Gastroesophageal sphincter (tissue), 4 donors: ENCODE results near the gene LRBA. TPM values are rescaled to one million over a fixed set of nuclear protein-coding genes. Genes with fewer than 3 reads are reported as not detected.

Source experiments
- ATAC-seq: fragments of 150-250 bp; one replicate; pipeline ENCODE4 v1.9.1; 2016; ENCODE audit warnings: mild to moderate bottlenecking, moderate library complexity
- H3K27ac ChIP-seq, 4 donors: fragments of 200-600 bp; sonication (generic) in 3 of 4; 1 replicate in 3 of 4; 2 replicates in 1 of 4; pipeline ENCODE4 v1.5.1; 2016 to 2019
- H3K27me3 ChIP-seq: fragments of 200-600 bp; sonication (generic); one replicate; pipeline ENCODE4 v1.5.1; 2019
- H3K36me3 ChIP-seq, 2 donors: fragments of 200-600 bp; sonication (generic); one replicate each; pipeline ENCODE4 v1.5.1; 2019; ENCODE audit warnings: control low read depth in 1 of 2
- H3K4me1 ChIP-seq, 3 donors: fragments of 200-600 bp; sonication (generic); 1 replicate in 2 of 3; 2 replicates in 1 of 3; pipeline ENCODE4 v1.5.1; 2016 to 2019; ENCODE audit warnings: control low read depth in 2 of 3
- H3K4me3 ChIP-seq, 2 donors: fragments of 200-600 bp; sonication (generic); one replicate each; pipeline ENCODE4 v1.5.1; 2019; ENCODE audit warnings: mild to moderate bottlenecking in 1 of 2, moderate library complexity in 1 of 2
- H3K9me3 ChIP-seq, 3 donors: fragments of 200-600 bp; sonication (generic); one replicate each; pipeline ENCODE4 v1.5.1; 2017 to 2019; ENCODE audit warnings: control low read depth in 2 of 3
- CTCF ChIP-seq, 4 experiments: fragments of 200-600 bp in 2 of 4; fragments of 450-650 bp in 2 of 4; sonication (generic) in 1 of 4; IDR thresholded peaks; one replicate each; pipeline ENCODE4 v1.5.1; 2017 to 2019; ENCODE audit warnings: antibody characterized with exemption in 4 of 4, mild to moderate bottlenecking in 2 of 4, moderate library complexity in 2 of 4
- EP300 ChIP-seq: sonication (generic); formaldehyde crosslinking; IDR thresholded peaks from one replicate; pipeline ENCODE4 v1.6.1; 2017; ENCODE audit warnings: antibody characterized with exemption, mild to moderate bottlenecking
- POLR2A ChIP-seq, 2 donors: fragments of 450-650 bp; IDR thresholded peaks; one replicate each; pipeline ENCODE4 v1.6.1; 2017; ENCODE audit warnings: antibody characterized with exemption in 2 of 2, mild to moderate bottlenecking in 2 of 2, moderate library complexity in 1 of 2
- POLR2AphosphoS5 ChIP-seq: sonication (generic); formaldehyde crosslinking; IDR thresholded peaks from one replicate; pipeline ENCODE4 v1.6.1; 2017; ENCODE audit warnings: antibody characterized with exemption
- WGBS, 2 donors: methylation state at CpG; one replicate each; pipeline ENCODE4 v1.1.5; 2018; ENCODE audit warnings: low coverage in 1 of 2; 5-methylcytosine and 5-hydroxymethylcytosine counted together
- total RNA-seq, 4 donors: library from RNA; depleted of rRNA; stranded (reverse); fragments of >200 nt; gene quantifications; one replicate each; pipeline ENCODE4 v1.1.0, GENCODE V29; 2016

LRBA gene
- total RNA-seq, 4 donors from 2014 or later = 18.4 to 35.0 (median 23.2) TPM

DNA sequence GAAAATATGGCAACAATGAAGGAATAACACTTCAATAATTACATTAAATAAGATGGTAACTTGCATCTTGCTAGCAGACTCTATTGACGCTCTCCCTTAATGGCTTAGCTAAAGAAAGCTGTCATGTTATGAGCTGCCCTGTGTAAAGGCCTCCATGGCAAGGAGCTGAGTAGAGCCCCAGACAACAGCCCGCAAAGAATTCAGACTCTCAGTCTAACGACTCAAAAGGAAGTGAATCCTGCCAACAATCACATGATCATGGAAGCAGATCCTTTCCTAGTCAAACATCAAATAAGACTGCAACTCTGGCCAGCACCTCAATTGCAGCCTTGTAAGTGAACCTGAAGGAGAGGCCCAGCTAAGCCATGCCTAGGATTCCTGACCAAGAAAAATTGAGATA is 275.5 kb downstream of the LRBA start:
- Histone ChIP-seq H3K27ac (no peak overlapping the region), H3K4me1 (no peaks in the 10 kb centered on the region), H3K27me3 (no peaks in the 10 kb centered on the region), H3K36me3 (no peaks in the 10 kb centered on the region), H3K9me3 (peaks cover 0 to 5% (median 0%) of the 10 kb centered on the region in 3 donors), H3K4me3 (no peak overlapping the region)
- TF ChIP-seq POLR2A (IDR thresholded peaks at IDR 0.05) (no peak), POLR2AphosphoS5 (no peak), CTCF (IDR thresholded peaks at IDR 0.05) (no peak), EP300 (no peak)
- ATAC-seq = no peak
- 72 to 100% methylated on average over 1 to 3 of the region's 3 CpGs for WGBS, 2 donors

DNA sequence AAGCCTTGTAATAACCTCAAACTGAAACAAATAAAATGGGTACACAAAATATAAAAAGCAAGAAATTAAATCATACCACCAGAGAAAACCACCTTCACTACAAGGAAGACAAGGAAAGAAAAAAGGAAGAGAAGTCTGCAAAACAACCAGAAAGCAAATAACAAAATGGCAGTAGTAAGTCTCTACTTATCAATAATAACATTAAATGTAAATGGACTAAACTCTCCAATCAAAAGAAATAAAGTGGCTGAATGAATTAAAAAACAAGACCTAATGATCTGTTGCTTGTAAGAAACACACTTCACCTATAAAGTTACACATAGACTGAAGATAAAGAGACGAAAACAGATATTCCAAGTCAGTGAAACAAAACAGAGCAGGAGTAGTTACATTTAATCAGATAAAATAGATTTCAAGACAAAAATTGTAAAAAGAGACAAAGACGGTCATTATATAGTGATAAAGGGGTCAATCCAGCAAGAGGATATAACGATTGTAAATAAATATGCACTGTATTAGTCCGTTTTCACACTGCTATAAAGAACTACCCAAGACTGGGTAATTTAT is 289.0 kb downstream of the LRBA start:
- Histone ChIP-seq H3K27ac (no peak overlapping the region), H3K9me3 (peaks cover 0 to 9% (median 0%) of the 10 kb centered on the region in 3 donors), H3K27me3 (no peaks in the 10 kb centered on the region), H3K4me3 (no peak overlapping the region), H3K4me1 (peaks cover 0 to 4% (median 0%) of the 10 kb centered on the region in 3 donors), H3K36me3 (peaks cover 0 to 24% of the 10 kb centered on the region in 2 donors)
- TF ChIP-seq CTCF (IDR thresholded peaks at IDR 0.05) = no peak
- TF ChIP-seq EP300 = no peak
- no peak for TF ChIP-seq POLR2A (IDR thresholded peaks at IDR 0.05)
- no peak for TF ChIP-seq POLR2AphosphoS5
- ATAC-seq = no peak
- 75% methylated on average over 4 of the region's 4 CpGs for WGBS, 2 donors

- Histone ChIP-seq H3K4me3 (no peak overlapping the region), H3K27ac (no peak overlapping the region), H3K9me3 (peaks cover 0 to 9% (median 0%) of the 10 kb centered on the region in 3 donors), H3K4me1 (peaks cover 0 to 4% (median 0%) of the 10 kb centered on the region in 3 donors), H3K36me3 (peaks cover 0 to 15% of the 10 kb centered on the region in 2 donors), H3K27me3 (no peaks in the 10 kb centered on the region)
- ATAC-seq = no peak
- TF ChIP-seq POLR2AphosphoS5 (no peak), CTCF (IDR thresholded peaks at IDR 0.05) (no peak), EP300 (no peak), POLR2A (IDR thresholded peaks at IDR 0.05) (no peak)
- WGBS, 2 donors = 84 to 86% methylated on average over 3 to 5 of the region's 5 CpGs
Measured at GRCh38 chr4:150723727-150724411, 291.2 kb downstream of the LRBA start.

- 40 to 57% methylated on average over 3 of the region's 6 CpGs for WGBS, 2 donors
- no peak for TF ChIP-seq POLR2AphosphoS5
- no peak for TF ChIP-seq POLR2A (IDR thresholded peaks at IDR 0.05)
- TF ChIP-seq EP300 = no peak
- TF ChIP-seq CTCF (IDR thresholded peaks at IDR 0.05) = peak in 1 of 4 experiments; percentile 24
- H3K36me3 ChIP-seq = peaks cover 0 to 15% of the 10 kb centered on the region in 2 donors
- no peaks in the 10 kb centered on the region for H3K27me3 ChIP-seq
- H3K9me3 ChIP-seq = peaks cover 0 to 9% (median 0%) of the 10 kb centered on the region in 3 donors
- H3K27ac ChIP-seq = no peak overlapping the region
- H3K4me1 ChIP-seq = peaks cover 0 to 4% (median 0%) of the 10 kb centered on the region in 3 donors
- no peak overlapping the region for H3K4me3 ChIP-seq
- peak; percentile 89 for ATAC-seq
Measured at GRCh38 chr4:150722908-150723362, 292.1 kb downstream of the LRBA start.
